GM10266 (cell line): ENCODE data around the gene C1orf174.

ENCODE experiments used
- DNase-seq: peaks from one replicate; pipeline ENCODE4 v3.0.0; 2012; ENCODE audit errors: extremely low spot score
- TF ChIP-seq, protein P1 (sequence below): IDR thresholded peaks from 2 replicates; pipeline ENCODE4 v1.5.1; 2012; ENCODE audit warnings: mild to moderate bottlenecking, low read depth; ENCODE audit not compliant: control insufficient read depth, insufficient read depth; ENCODE audit errors: missing control alignments

C1orf174 gene

DNA sequence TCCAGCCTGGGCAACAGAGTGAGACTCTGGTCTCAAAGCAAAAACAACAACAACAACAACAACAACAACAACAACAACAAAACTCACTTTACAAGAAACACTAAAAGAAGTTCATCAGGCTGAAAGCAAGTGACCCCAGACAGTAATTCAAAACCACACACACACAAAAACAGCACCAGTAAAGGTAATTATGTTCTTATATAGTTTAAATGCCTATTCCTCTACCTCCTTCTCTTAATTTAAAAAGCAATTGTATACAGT lies 1.7 kb downstream of the C1orf174 start:
- DNase-seq: no peak
- TF ChIP-seq, protein P1, sequence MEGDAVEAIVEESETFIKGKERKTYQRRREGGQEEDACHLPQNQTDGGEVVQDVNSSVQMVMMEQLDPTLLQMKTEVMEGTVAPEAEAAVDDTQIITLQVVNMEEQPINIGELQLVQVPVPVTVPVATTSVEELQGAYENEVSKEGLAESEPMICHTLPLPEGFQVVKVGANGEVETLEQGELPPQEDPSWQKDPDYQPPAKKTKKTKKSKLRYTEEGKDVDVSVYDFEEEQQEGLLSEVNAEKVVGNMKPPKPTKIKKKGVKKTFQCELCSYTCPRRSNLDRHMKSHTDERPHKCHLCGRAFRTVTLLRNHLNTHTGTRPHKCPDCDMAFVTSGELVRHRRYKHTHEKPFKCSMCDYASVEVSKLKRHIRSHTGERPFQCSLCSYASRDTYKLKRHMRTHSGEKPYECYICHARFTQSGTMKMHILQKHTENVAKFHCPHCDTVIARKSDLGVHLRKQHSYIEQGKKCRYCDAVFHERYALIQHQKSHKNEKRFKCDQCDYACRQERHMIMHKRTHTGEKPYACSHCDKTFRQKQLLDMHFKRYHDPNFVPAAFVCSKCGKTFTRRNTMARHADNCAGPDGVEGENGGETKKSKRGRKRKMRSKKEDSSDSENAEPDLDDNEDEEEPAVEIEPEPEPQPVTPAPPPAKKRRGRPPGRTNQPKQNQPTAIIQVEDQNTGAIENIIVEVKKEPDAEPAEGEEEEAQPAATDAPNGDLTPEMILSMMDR: no peak

GRCh38 chr1:3896396-3897000 lies 3.6 kb downstream of the C1orf174 start:
- TF ChIP-seq, protein P1: no peak

DNA sequence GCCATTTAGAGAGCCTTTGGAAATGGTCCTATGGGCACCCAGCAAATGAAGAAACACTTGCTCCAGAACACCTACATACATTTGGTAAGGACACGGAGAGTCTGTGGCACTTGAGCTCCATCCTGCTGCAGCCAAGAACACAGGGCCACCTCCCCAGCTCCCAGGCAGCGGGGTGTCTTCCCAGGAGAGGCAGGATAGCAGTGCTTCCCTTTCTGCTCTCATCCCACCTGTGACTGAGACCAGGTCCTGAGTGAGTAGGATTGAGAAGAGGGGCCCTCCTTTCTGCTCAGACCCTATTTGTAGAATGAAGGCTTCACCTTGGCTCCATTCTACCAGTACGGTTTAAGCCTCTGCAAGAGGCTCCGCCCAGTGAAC lies 4.1 kb downstream of the C1orf174 start:
- DNase-seq: no peak
- TF ChIP-seq, protein P1: no peak

More at GRCh38 chr1:3896396-3897000, 3.6 kb downstream of the C1orf174 start:
- DNase-seq: no peak

DNA sequence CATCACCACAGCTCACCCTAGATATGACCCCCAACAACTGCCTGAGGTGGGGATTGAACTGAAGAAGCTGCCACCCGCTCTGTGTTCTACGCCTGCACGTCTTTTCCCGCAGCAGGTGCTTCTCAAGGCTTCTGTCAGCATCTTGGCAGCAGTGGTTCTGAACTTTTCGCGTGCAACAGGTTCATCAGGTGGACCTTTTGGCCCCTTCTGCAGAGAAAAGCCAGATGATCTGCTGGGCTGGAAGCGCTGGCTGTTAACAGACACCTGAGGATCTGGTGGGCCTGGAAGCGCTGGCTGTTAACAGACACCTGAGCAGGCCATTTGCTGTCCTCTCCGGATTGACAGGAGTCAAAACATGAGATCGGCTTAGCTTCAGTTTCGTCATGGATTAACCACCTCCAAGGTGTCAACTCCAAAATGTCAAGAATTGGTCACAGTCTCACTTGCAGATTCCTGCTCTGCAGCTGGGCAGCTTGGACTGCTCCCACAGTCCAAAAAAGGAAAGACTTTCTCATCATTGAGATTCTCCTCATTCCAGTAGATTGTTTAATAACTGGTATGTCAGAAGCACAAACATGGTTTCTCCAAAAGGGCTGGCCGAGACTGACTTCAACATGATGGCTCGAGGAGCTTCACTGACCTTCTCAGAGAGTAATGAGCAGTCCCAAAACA lies 4.7 kb downstream of the C1orf174 start:
- TF ChIP-seq, protein P1: no peak
- no peak for DNase-seq

DNA sequence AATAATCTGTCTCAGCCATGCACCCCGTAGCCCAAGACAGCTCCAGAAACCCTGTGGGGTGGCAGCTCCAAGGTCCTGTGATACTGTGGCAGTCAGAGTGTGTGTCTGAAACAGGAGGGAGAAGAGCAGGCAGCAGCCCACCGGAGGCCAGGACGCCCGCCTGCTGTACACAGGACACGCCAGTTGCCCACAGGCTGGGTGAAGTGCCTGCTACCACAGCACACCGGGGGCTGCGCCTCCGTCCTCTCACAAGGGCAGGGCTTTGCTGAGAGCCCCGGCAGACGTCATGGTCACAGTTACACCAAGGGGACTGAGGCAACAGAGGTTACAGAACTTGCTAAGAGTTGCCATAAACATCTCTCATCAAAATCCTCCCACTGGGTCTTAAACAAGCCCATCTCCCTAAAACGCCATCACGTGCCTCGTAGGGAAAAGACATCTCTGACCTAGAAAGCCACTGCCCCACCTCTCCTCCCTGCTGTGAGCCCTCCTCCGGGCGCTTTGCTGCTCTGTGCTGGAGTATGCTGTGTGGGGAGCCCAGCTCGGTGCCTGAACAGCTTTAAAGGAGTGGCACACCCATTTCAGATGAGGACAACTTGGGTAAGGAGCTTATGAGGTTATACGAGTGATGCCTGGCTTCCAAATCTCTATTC lies 5.3 kb downstream of the C1orf174 start:
- TF ChIP-seq, protein P1: no peak
- no peak for DNase-seq

GRCh38 chr1:3893190-3893589 lies 6.9 kb downstream of the C1orf174 start:
- TF ChIP-seq, protein P1: no peak
- DNase-seq: no peak

DNA sequence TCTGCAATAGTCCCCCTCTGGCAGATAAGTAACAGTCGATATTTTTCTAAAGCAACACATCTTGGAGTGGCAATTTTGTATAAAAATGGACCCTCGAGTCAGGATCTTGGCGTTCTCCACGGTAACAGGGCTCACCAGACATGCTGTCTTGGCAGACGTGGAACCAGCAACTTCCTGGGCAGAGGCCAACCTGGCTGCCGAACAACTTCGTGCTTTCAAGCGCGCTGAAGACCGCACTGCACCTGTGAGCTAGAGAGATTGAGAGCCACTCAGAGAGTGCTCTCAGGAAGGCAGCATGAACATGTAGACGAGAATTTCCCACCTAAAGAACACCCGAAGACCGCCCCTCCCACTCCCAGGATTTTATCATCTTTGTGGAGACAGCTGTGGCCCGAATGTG lies 7.3 kb downstream of the C1orf174 start:
- no peak for DNase-seq
- TF ChIP-seq, protein P1: no peak
